HUES6 (cell line): ENCODE results near the gene SEC16A.
"Not testable (repeated sequence)": the region's sequence is repeated elsewhere in the genome, so short reads cannot be mapped to it uniquely, and the experiment has no call there.

ENCODE experiments used
- H3K27ac ChIP-seq: 2 replicates; pipeline ENCODE4 v1.7.0; 2013; ENCODE audit warnings: low read depth, mild to moderate bottlenecking, low read length, inconsistent platforms
- H3K27me3 ChIP-seq: 2 replicates; pipeline ENCODE4 v1.6.1; 2013; ENCODE audit warnings: low read length; ENCODE audit not compliant: control insufficient read depth, insufficient read depth
- H3K36me3 ChIP-seq: 2 replicates; pipeline ENCODE4 v1.6.1; 2013; ENCODE audit warnings: low read length; ENCODE audit not compliant: control insufficient read depth, insufficient read depth
- H3K4me1 ChIP-seq: 2 replicates; pipeline ENCODE4 v1.6.1; 2013; ENCODE audit warnings: low read length; ENCODE audit not compliant: control insufficient read depth, insufficient read depth
- H3K4me3 ChIP-seq: 2 replicates; pipeline ENCODE4 v1.5.1; 2013; ENCODE audit warnings: low read depth, low read length
- H3K9ac ChIP-seq: one replicate; pipeline ENCODE4 v1.6.1; 2013; ENCODE audit warnings: mild to moderate bottlenecking, low read length
- H3K9me3 ChIP-seq: 2 replicates; pipeline ENCODE4 v1.6.1; 2013; ENCODE audit warnings: low read depth, low read length; ENCODE audit not compliant: control insufficient read depth, insufficient read depth

SEC16A gene

GRCh38 chr9:136431782-136432350 is 51.0 kb downstream of the SEC16A start:
- no peaks in the 10 kb centered on the region for H3K9me3 ChIP-seq
- peaks cover 53% of the 10 kb centered on the region for H3K36me3 ChIP-seq
- no peaks in the 10 kb centered on the region for H3K4me1 ChIP-seq
- H3K4me3 ChIP-seq: no peak overlapping the region
- H3K27me3 ChIP-seq: no peaks in the 10 kb centered on the region
- no peak overlapping the region for H3K27ac ChIP-seq
- H3K9ac ChIP-seq: no peak overlapping the region

GRCh38 chr9:136430588-136431234 is 52.1 kb downstream of the SEC16A start:
- Histone ChIP-seq H3K9ac (no peak overlapping the region), H3K27ac (no peak overlapping the region), H3K4me3 (no peak overlapping the region), H3K9me3 (no peaks in the 10 kb centered on the region), H3K27me3 (no peaks in the 10 kb centered on the region), H3K36me3 (peaks cover 45% of the 10 kb centered on the region), H3K4me1 (no peaks in the 10 kb centered on the region)

- Histone ChIP-seq H3K27ac (no peak overlapping the region), H3K27me3 (no peaks in the 10 kb centered on the region), H3K9me3 (no peaks in the 10 kb centered on the region), H3K4me3 (no peak overlapping the region), H3K36me3 (peaks cover 42% of the 10 kb centered on the region), H3K9ac (no peak overlapping the region), H3K4me1 (no peaks in the 10 kb centered on the region)
Observed at GRCh38 chr9:136429683-136430491, 53.0 kb downstream of the SEC16A start.

- H3K36me3 ChIP-seq: peaks cover 47% of the 10 kb centered on the region
- no peak overlapping the region for H3K4me3 ChIP-seq
- no peaks in the 10 kb centered on the region for H3K27me3 ChIP-seq
- H3K9me3 ChIP-seq: no peaks in the 10 kb centered on the region
- H3K9ac ChIP-seq: no peak overlapping the region
- H3K4me1 ChIP-seq: no peaks in the 10 kb centered on the region
- H3K27ac ChIP-seq: no peak overlapping the region
Observed at GRCh38 chr9:136429075-136429628, 53.7 kb downstream of the SEC16A start.

GRCh38 chr9:136426787-136427186 is 56.1 kb downstream of the SEC16A start:
- Histone ChIP-seq H3K27ac (no peak overlapping the region), H3K4me3 (no peak overlapping the region), H3K36me3 (peaks cover 61% of the 10 kb centered on the region)

GRCh38 chr9:136425367-136425766 is 57.5 kb downstream of the SEC16A start:
- H3K36me3 ChIP-seq: peaks cover 67% of the 10 kb centered on the region
- not testable (repeated sequence) for H3K9me3 ChIP-seq, H3K9ac ChIP-seq, H3K27me3 ChIP-seq, H3K27ac ChIP-seq, H3K4me3 ChIP-seq, H3K4me1 ChIP-seq

More at GRCh38 chr9:136426787-136427186, 56.1 kb downstream of the SEC16A start:
- Histone ChIP-seq H3K9me3 (no peaks in the 10 kb centered on the region), H3K9ac (no peak overlapping the region), H3K4me1 (no peaks in the 10 kb centered on the region), H3K27me3 (no peaks in the 10 kb centered on the region)

- no peaks in the 10 kb centered on the region for H3K4me1 ChIP-seq
- H3K27ac ChIP-seq: no peak overlapping the region
- H3K4me3 ChIP-seq: no peak overlapping the region
- no peaks in the 10 kb centered on the region for H3K27me3 ChIP-seq
- H3K36me3 ChIP-seq: peaks cover 67% of the 10 kb centered on the region
- H3K9me3 ChIP-seq: no peaks in the 10 kb centered on the region
- no peak overlapping the region for H3K9ac ChIP-seq
Observed at GRCh38 chr9:136424750-136425362, 58.0 kb downstream of the SEC16A start.

GRCh38 chr9:136423432-136424146 is 59.3 kb downstream of the SEC16A start:
- Histone ChIP-seq H3K27me3 (no peaks in the 10 kb centered on the region), H3K27ac (no peak overlapping the region), H3K9ac (no peak overlapping the region), H3K4me3 (no peak overlapping the region), H3K36me3 (peaks cover 69% of the 10 kb centered on the region), H3K9me3 (no peaks in the 10 kb centered on the region), H3K4me1 (no peaks in the 10 kb centered on the region)

- peaks cover 76% of the 10 kb centered on the region for H3K36me3 ChIP-seq
Observed at GRCh38 chr9:136422876-136423275, 60.0 kb downstream of the SEC16A start.

GRCh38 chr9:136421791-136422190 is 61.0 kb downstream of the SEC16A start:
- Histone ChIP-seq H3K4me1 (no peaks in the 10 kb centered on the region), H3K27me3 (no peaks in the 10 kb centered on the region), H3K9ac (no peak overlapping the region), H3K4me3 (no peak overlapping the region), H3K9me3 (no peaks in the 10 kb centered on the region), H3K36me3 (peaks cover 83% of the 10 kb centered on the region), H3K27ac (no peak overlapping the region)

More at GRCh38 chr9:136422876-136423275, 60.0 kb downstream of the SEC16A start:
- no peak overlapping the region for H3K4me3 ChIP-seq
- H3K27me3 ChIP-seq: no peaks in the 10 kb centered on the region
- no peaks in the 10 kb centered on the region for H3K4me1 ChIP-seq
- H3K27ac ChIP-seq: no peak overlapping the region
- no peaks in the 10 kb centered on the region for H3K9me3 ChIP-seq
- no peak overlapping the region for H3K9ac ChIP-seq
